Measurements from ENCODE around the gene RASGEF1B.

The RASGEF1B gene

GRCh38 chr4:81398379-81398778 lies 73.3 kb downstream of the RASGEF1B start:
- Histone ChIP-seq H2AFZ (ENCODE audit: low read depth, low read length) (no peak overlapping the region), H3K36me3 (replicated peaks; ENCODE audit: low read depth, low read length) (no peaks in the 10 kb centered on the region), H4K20me1 (ENCODE audit: insufficient read depth, low read length) (no peaks in the 10 kb centered on the region), H3K4me3 (ENCODE audit: low read length) (no peak overlapping the region), H3K79me2 (ENCODE audit: low read length) (no peaks in the 10 kb centered on the region), H3K4me1 (ENCODE audit: low read length) (peaks cover 2% of the 10 kb centered on the region), H3K9ac (ENCODE audit: low read length) (no peak overlapping the region), H3K27ac (ENCODE audit: low read length) (no peak overlapping the region), H3K9me3 (ENCODE audit: insufficient read depth, low read length) (no peaks in the 10 kb centered on the region), H3K27me3 (ENCODE audit: low read depth, low read length) (peaks cover 2% of the 10 kb centered on the region; the same call in 1 of the 2 replicates), H3K4me2 (ENCODE audit: low read length) (no peak overlapping the region)
- no peak for TF ChIP-seq CTCF (IDR thresholded peaks at IDR 0.05; ENCODE audit: low read depth, low read length)
- no peak for TF ChIP-seq EZH2phosphoT487 (IDR thresholded peaks at IDR 0.05; ENCODE audit: low read depth)

- Histone ChIP-seq H2AFZ (ENCODE audit: low read depth, low read length) (no peak overlapping the region), H3K79me2 (ENCODE audit: low read length) (no peaks in the 10 kb centered on the region), H3K27me3 (ENCODE audit: low read depth, low read length) (peaks cover 2% of the 10 kb centered on the region; the same call in 1 of the 2 replicates), H3K9ac (ENCODE audit: low read length) (no peak overlapping the region), H3K4me2 (ENCODE audit: low read length) (no peak overlapping the region), H4K20me1 (ENCODE audit: insufficient read depth, low read length) (no peaks in the 10 kb centered on the region), H3K4me3 (ENCODE audit: low read length) (no peak overlapping the region), H3K27ac (ENCODE audit: low read length) (no peak overlapping the region), H3K9me3 (ENCODE audit: insufficient read depth, low read length) (no peaks in the 10 kb centered on the region), H3K4me1 (ENCODE audit: low read length) (peaks cover 10% of the 10 kb centered on the region), H3K36me3 (replicated peaks; ENCODE audit: low read depth, low read length) (no peaks in the 10 kb centered on the region)
- TF ChIP-seq CTCF (IDR thresholded peaks at IDR 0.05; ENCODE audit: low read depth, low read length) (no peak), EZH2phosphoT487 (IDR thresholded peaks at IDR 0.05; ENCODE audit: low read depth) (no peak)
Observed at GRCh38 chr4:81397635-81398034, 74.1 kb downstream of the RASGEF1B start.

- Histone ChIP-seq H3K36me3 (replicated peaks; ENCODE audit: low read depth, low read length) (no peaks in the 10 kb centered on the region), H3K79me2 (ENCODE audit: low read length) (no peaks in the 10 kb centered on the region), H3K4me3 (ENCODE audit: low read length) (no peak overlapping the region), H3K9me3 (ENCODE audit: insufficient read depth, low read length) (no peaks in the 10 kb centered on the region), H3K9ac (ENCODE audit: low read length) (no peak overlapping the region), H3K27ac (ENCODE audit: low read length) (no peak overlapping the region), H4K20me1 (ENCODE audit: insufficient read depth, low read length) (no peaks in the 10 kb centered on the region), H3K4me2 (ENCODE audit: low read length) (no peak overlapping the region), H3K4me1 (ENCODE audit: low read length) (peaks cover 15% of the 10 kb centered on the region), H2AFZ (ENCODE audit: low read depth, low read length) (no peak overlapping the region), H3K27me3 (ENCODE audit: low read depth, low read length) (peaks cover 2% of the 10 kb centered on the region; the same call in 1 of the 2 replicates)
- TF ChIP-seq CTCF (IDR thresholded peaks at IDR 0.05; ENCODE audit: low read depth, low read length) = no peak
- no peak for TF ChIP-seq EZH2phosphoT487 (IDR thresholded peaks at IDR 0.05; ENCODE audit: low read depth)
Observed at GRCh38 chr4:81395239-81395638, 76.5 kb downstream of the RASGEF1B start.

GRCh38 chr4:81392164-81392563 lies 79.5 kb downstream of the RASGEF1B start:
- peaks cover 31% of the 10 kb centered on the region for H3K4me1 ChIP-seq (ENCODE audit: low read length)
- H3K9me3 ChIP-seq (ENCODE audit: insufficient read depth, low read length) = no peaks in the 10 kb centered on the region
- no peaks in the 10 kb centered on the region for H4K20me1 ChIP-seq (ENCODE audit: insufficient read depth, low read length)
- H3K27me3 ChIP-seq (ENCODE audit: low read depth, low read length) = peaks cover 2% of the 10 kb centered on the region; the same call in 1 of the 2 replicates
- no peaks in the 10 kb centered on the region for H3K36me3 ChIP-seq (replicated peaks; ENCODE audit: low read depth, low read length)
- no peak overlapping the region for H2AFZ ChIP-seq (ENCODE audit: low read depth, low read length)
- no peak overlapping the region for H3K9ac ChIP-seq (ENCODE audit: low read length)
- H3K27ac ChIP-seq (ENCODE audit: low read length) = no peak overlapping the region
- no peaks in the 10 kb centered on the region for H3K79me2 ChIP-seq (ENCODE audit: low read length)
- H3K4me2 ChIP-seq (ENCODE audit: low read length) = no peak overlapping the region
- H3K4me3 ChIP-seq (ENCODE audit: low read length) = no peak overlapping the region
- TF ChIP-seq CTCF (IDR thresholded peaks at IDR 0.05; ENCODE audit: low read depth, low read length) (no peak), EZH2phosphoT487 (IDR thresholded peaks at IDR 0.05; ENCODE audit: low read depth) (no peak)
